Measurements from ENCODE around the gene PARVG.

PARVG gene

GRCh38 chr22:44195189-44195871, 14.6 kb downstream of the PARVG start:
- DNase-seq (ENCODE audit: low spot score), result no peak

GRCh38 chr22:44196241-44196640, 15.5 kb downstream of the PARVG start:
- no peak for DNase-seq (ENCODE audit: low spot score)

GRCh38 chr22:44196731-44197131, 16.0 kb downstream of the PARVG start:
- DNase-seq (ENCODE audit: low spot score), result no peak

DNA sequence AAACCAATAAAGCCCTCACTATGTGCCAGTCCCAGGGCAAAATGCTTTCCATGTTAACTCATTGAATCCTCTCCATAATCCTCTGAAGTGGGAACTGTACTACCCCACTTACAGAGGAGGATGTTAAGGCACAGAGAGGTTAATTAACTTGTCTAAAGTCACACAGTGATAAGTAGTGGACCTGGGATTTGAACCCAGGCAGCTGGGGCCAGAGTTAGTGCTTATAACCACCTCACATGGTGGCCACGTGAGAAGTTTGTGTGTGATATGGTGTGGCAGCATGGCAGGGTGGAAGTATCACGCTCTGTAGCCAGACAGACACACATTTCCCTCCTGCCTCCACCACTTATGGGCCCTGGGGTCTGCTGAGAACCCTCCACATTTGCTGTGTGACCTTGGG, 16.5 kb downstream of the PARVG start:
- DNase-seq (ENCODE audit: low spot score), result no peak

DNA sequence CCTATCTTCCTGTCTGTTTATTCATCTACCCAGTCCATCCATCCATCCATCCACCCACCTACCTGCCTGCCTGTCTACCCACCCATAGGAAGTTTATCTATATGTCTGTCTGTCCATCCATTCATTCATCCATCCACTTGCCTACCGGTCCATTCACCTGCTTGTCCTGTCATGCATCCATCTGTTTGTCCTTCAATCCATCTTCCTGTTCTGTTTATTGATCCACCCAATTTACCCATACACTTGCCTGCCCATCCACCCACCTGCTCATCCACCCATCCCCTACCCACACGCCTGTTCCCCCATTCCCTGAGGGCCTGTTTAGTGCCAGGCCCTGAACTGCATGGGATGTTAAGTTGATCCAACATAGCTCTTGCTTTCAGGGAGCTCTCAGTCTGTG, 18.4 kb downstream of the PARVG start:
- no peak for DNase-seq (ENCODE audit: low spot score)

DNA sequence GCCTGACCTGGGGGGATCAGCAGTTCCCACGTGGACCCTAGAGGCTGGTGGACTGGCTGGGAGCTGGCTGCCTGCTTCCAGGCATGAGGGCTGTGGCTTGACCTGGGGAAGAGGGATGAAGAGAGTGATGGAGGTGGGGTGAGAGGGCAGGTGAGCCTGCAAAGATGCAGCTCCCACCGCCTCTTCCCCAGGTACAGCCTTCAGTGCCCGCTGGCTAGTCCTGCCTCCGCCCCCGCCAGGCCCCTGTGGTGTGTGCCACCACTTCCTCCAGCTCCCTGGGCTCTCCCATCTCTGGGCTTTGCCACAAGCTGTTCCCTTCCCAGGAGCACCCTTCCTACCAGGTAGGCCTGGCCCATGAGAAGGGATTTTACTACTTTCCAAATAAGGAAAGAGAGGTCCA, 19.1 kb downstream of the PARVG start:
- no peak for DNase-seq (ENCODE audit: low spot score)

GRCh38 chr22:44200451-44200850, 19.7 kb downstream of the PARVG start:
- no peak for DNase-seq (ENCODE audit: low spot score)

GRCh38 chr22:44200855-44201550, 20.3 kb downstream of the PARVG start:
- DNase-seq (ENCODE audit: low spot score), result no peak

DNA sequence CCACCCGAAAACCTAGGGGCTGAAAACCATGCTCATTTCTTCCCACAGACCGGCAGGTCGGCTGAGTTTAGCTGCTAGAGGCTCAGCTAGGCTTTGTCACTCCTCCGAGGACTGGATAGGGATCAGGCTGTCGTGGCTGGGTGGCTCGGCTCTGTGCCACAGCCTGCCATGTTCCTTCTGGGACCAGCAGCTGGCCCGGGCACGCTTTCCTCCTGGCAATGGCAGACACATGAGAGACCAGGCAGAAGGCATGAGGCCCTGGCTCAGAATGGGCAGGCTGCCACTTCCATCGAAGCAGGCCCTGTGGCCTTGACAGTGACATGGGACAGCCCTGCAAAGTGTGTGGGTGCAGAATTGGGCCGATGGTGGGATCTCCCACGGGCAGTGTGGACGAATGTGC, 20.9 kb downstream of the PARVG start:
- DNase-seq (ENCODE audit: low spot score), result no peak

DNA sequence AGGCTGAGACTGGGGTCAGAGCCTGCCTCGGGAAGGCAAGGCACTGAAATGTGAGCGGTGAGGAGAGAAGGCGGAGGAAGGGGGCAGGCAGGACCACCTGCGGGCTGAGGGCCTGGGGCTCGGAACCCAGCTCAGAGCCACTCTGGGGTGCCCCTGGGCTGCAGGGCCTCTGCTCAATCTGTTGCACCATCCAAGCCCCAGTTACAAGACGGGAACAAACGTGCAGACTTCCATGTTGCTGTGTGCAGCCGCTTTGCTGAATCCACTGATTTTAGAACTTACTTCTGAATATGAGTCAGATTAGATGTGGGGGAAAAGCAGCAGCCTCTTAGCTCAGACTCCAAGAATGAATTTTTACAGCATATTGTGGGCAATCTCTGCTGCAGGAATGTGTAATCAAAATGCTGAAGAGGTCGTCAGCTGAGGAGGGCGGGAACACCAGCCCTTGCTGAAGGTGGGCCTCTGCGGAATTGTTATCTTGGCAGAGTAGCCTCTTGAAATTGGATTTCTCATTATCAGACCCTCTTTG, 21.6 kb downstream of the PARVG start:
- DNase-seq (ENCODE audit: low spot score), result peak; percentile 87

DNA sequence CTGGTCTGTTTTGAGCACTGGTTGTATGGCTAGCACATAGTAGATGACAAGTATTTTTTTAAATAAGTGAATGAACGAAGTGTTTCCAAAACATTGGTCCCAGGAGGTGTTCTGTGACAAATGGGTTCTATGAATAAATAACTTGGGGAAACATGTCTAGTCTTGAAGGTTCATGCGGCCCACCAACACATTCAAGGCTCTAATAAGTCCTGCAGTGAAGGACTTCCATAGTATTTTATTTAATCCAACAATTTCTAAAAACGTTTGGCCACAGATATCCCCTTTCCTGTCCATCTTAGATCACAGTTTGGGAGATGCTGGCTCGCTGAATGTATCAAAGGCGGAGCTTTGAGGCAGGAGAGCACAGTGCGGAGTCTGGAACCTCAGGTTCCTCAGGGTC, 22.5 kb downstream of the PARVG start:
- no peak for DNase-seq (ENCODE audit: low spot score)

- DNase-seq (ENCODE audit: low spot score), result no peak
Observed at GRCh38 chr22:44204739-44205515, 24.2 kb downstream of the PARVG start.

DNA sequence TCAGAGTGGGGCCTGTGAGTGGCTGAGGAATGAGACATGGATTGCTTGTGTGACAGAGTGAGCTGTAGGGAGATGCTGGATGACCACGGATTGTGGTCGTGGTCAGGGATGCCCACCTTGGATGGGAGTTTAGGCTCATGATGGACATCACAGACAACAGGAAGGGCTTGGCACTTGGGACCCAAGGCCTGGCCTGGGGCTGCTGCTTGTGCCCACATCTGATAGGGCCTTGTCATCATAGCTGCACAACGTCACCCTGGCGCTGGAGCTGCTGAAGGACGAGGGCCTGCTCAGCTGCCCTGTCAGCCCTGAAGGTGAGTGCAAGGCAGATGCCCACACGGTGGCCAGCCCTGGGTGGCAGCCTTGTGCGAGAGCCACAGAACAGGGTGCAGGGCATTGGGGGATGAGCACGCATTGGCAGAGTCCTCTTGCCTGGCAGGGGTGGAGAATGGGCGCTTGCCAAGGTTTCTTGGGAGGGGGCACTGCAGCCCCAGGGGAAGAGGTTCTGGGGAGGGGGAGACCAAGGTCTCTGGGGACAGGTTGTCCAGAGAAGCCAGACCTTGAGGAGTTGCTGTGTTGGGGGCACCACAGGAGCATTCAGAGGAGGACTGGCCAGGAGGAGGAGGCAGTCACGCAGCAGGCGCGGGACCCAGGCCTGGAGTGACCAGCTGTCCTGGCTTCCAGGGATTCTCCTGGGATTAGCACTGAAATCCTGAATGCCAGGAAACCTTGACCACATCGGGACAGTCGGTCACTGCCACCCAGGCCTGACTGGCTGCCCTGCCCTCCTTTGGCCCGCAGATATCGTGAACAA, 25.0 kb downstream of the PARVG start:
- no peak for DNase-seq (ENCODE audit: low spot score)

DNA sequence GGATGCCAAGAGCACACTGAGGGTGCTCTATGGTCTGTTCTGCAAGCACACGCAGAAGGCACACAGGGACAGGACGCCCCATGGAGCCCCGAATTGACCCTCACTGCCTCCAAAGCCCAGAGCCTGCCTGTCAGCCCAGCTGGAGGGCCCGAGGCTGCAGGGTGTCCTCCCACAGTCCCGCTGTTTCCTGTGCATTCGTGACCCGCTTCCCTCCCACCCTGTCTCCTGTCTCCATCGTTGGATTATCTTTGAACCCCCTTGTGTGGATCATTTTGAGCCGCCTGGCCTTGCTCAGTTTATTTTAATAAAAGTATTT, 25.6 kb downstream of the PARVG start:
- DNase-seq (ENCODE audit: low spot score), result no peak

DNA sequence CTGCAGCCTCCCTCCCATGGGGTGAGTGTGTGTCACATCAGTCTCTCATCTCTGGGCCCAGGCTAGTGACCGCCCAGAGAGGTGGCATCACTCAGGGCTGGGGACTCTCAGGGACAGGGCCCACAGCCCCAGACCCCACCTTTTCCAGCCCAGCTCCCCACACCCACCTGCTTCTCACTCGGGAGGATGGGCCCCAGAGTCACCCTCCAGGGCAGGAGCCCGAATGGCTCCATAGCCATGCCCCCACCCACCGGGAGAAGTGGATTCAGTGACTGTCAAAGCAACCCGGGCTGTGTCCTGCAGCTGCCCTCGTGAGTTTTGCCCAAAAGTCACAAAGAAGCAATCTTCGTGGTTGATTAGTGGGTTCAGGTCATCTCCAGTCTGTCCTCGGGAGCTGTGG, 26.0 kb downstream of the PARVG start:
- no peak for DNase-seq (ENCODE audit: low spot score)

- no peak for DNase-seq (ENCODE audit: low spot score)
Observed at GRCh38 chr22:44207173-44207980, 26.7 kb downstream of the PARVG start.

DNA sequence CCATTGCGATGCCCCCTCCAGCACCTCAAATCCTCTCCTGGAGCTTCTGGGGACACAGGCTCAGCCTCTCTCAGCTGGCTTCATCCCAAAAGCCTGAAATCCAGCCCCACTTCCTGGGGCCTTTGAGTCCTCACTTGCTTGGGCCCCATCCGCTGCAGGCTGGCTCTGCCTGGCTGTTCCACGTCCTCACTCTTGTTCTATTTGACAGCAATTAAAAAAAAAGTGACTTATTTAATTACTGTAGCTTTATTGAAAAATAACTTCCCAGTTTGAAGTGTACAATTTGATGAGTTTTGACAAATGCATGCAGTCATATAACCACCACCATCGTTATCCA, 27.2 kb downstream of the PARVG start:
- no peak for DNase-seq (ENCODE audit: low spot score)

DNA sequence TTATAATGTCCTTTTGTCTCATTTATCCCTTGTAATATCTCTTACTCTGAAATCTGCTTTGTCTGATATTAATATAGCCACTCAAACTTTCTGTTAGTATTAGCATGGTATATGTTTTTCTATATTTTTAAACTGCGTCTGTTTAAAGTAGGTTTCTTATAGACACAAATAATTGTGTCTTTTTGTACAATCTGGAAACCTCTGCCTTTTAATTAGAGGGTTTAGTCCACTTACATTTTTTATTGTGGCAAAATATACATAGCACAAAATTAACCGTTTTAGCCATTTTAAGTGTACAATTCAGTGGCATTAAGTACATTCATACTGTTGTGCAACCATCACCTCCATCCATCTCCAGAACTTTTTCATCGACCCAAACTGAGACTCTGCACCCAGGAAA, 28.6 kb downstream of the PARVG start:
- DNase-seq (ENCODE audit: low spot score), result no peak

GRCh38 chr22:44210722-44211121, 30.0 kb downstream of the PARVG start:
- no peak for DNase-seq (ENCODE audit: low spot score)

DNA sequence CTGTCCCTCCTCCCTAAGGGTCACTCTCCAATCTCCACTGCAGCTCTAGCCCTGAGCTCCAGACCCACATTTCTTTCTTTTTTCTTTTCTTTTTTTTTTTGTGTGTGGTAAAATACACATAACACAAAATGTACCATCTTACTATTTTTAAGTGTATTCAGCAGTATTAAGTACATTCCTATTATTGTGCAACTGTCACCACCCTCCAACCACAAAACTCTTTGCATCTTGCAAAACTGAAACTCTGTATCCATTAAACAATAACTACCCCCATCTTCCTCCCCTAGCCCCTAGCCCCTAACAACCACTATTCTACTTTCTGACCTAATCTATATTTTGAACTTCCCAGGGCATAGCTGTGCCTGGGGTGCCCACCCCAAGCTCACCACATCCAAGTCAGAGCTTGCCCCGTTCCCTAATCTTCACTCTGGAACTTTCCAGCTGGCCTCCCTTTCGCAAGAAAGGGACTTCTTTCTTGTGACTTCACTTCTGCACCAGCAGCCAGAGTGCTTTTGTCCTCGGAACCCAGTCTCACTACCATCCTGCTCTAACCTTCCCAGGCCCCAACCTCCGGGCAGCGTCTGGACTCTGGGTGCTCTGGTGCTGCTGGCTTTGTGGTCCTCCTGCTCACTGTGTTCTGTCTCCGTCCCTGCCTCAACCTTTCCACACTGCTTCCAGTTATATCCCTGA, 30.7 kb downstream of the PARVG start:
- no peak for DNase-seq (ENCODE audit: low spot score)

Data from GM03348 (cell line).